Measurements from ENCODE around the gene TACC2.

Gene TACC2

GRCh38 chr10:122186816-122187810, 198.2 kb downstream of the TACC2 start:
- ATAC-seq = no peak
- no peak for TF ChIP-seq ZNF70 (CRISPR knock-in tag; IDR thresholded peaks at IDR 0.05)
- TF ChIP-seq OSR1 (CRISPR knock-in tag; IDR thresholded peaks at IDR 0.05) = no peak
- no peak for TF ChIP-seq PATZ1 (CRISPR knock-in tag; IDR thresholded peaks at IDR 0.05; ENCODE audit: borderline replicate concordance)
- TF ChIP-seq ZNF8 (CRISPR knock-in tag; IDR thresholded peaks at IDR 0.05) = no peak
- no peak for TF ChIP-seq ESRRG (CRISPR knock-in tag; IDR thresholded peaks at IDR 0.05)
- TF ChIP-seq CSRNP3 (CRISPR knock-in tag; IDR thresholded peaks at IDR 0.05) = no peak
- no peak for TF ChIP-seq CSDC2 (CRISPR knock-in tag; IDR thresholded peaks at IDR 0.05)
- TF ChIP-seq SNAI2 (CRISPR knock-in tag; IDR thresholded peaks at IDR 0.05) = no peak
- TF ChIP-seq POU6F1 (CRISPR knock-in tag; IDR thresholded peaks at IDR 0.05; ENCODE audit: borderline replicate concordance, low read depth) = no peak
- no peak for TF ChIP-seq PPARA (CRISPR knock-in tag; IDR thresholded peaks at IDR 0.05; ENCODE audit: borderline replicate concordance)
- no peak for TF ChIP-seq TSHZ2 (CRISPR knock-in tag; IDR thresholded peaks at IDR 0.05)
- TF ChIP-seq ARNTL (CRISPR knock-in tag; IDR thresholded peaks at IDR 0.05; ENCODE audit: borderline replicate concordance, low read depth) = no peak
- TF ChIP-seq ZFP3 (CRISPR knock-in tag; IDR thresholded peaks at IDR 0.05) = no peak
- no peak for TF ChIP-seq ZFP30 (CRISPR knock-in tag; IDR thresholded peaks at IDR 0.05)
- TF ChIP-seq ZNF565 (CRISPR knock-in tag; conservative IDR thresholded peaks at IDR 0.05; ENCODE audit: low read depth) = no peak
- TF ChIP-seq BACH2 (CRISPR knock-in tag; IDR thresholded peaks at IDR 0.05; ENCODE audit: borderline replicate concordance) = no peak
- no peak for TF ChIP-seq ZC3H10 (CRISPR knock-in tag; IDR thresholded peaks at IDR 0.05)
- no peak for TF ChIP-seq RARB (CRISPR knock-in tag; IDR thresholded peaks at IDR 0.05)
- no peak for TF ChIP-seq TCF4 (CRISPR knock-in tag; IDR thresholded peaks at IDR 0.05; ENCODE audit: borderline replicate concordance)

GRCh38 chr10:122188706-122189105, 199.7 kb downstream of the TACC2 start:
- no peak for ATAC-seq
- TF ChIP-seq ZFP3 (CRISPR knock-in tag; IDR thresholded peaks at IDR 0.05) = no peak
- no peak for TF ChIP-seq ZNF565 (CRISPR knock-in tag; conservative IDR thresholded peaks at IDR 0.05; ENCODE audit: low read depth)
- no peak for TF ChIP-seq TOX (CRISPR knock-in tag; IDR thresholded peaks at IDR 0.05; ENCODE audit: borderline replicate concordance)
- no peak for TF ChIP-seq TCF4 (CRISPR knock-in tag; IDR thresholded peaks at IDR 0.05; ENCODE audit: borderline replicate concordance)
- no peak for TF ChIP-seq ARNTL (CRISPR knock-in tag; IDR thresholded peaks at IDR 0.05; ENCODE audit: borderline replicate concordance, low read depth)
- no peak for TF ChIP-seq PATZ1 (CRISPR knock-in tag; IDR thresholded peaks at IDR 0.05; ENCODE audit: borderline replicate concordance)
- no peak for TF ChIP-seq ZFP30 (CRISPR knock-in tag; IDR thresholded peaks at IDR 0.05)
- TF ChIP-seq CSRNP3 (CRISPR knock-in tag; IDR thresholded peaks at IDR 0.05) = no peak
- no peak for TF ChIP-seq TSHZ2 (CRISPR knock-in tag; IDR thresholded peaks at IDR 0.05)
- TF ChIP-seq ESRRG (CRISPR knock-in tag; IDR thresholded peaks at IDR 0.05) = no peak
- TF ChIP-seq RARB (CRISPR knock-in tag; IDR thresholded peaks at IDR 0.05) = no peak
- TF ChIP-seq CREB5 (CRISPR knock-in tag; IDR thresholded peaks at IDR 0.05; ENCODE audit: low read depth) = no peak
- TF ChIP-seq OSR1 (CRISPR knock-in tag; IDR thresholded peaks at IDR 0.05) = no peak
- no peak for TF ChIP-seq BACH2 (CRISPR knock-in tag; IDR thresholded peaks at IDR 0.05; ENCODE audit: borderline replicate concordance)
- TF ChIP-seq ZNF70 (CRISPR knock-in tag; IDR thresholded peaks at IDR 0.05) = no peak

Measured in SK-N-SH treated with all-trans-retinoic acid at 6 μM for 48 hours (cell line).